Breast epithelium (tissue), 4 donors: ENCODE measurements around the gene SLC26A2. TPM values are rescaled to one million over a fixed set of nuclear protein-coding genes. Genes with fewer than 3 reads are reported as not detected.

Source experiments
- DNase-seq, 2 donors: peaks; one replicate each; pipeline ENCODE4 v3.0.0-alpha.2; 2019; ENCODE audit warnings: low spot score in 2 of 2
- H3K27ac ChIP-seq, 2 donors: fragments of 200-600 bp; sonication (generic) in 1 of 2; one replicate each; pipeline ENCODE4 v1.5.1; 2016 to 2019; ENCODE audit warnings: mild to moderate bottlenecking in 1 of 2
- H3K27me3 ChIP-seq, 2 donors: fragments of 200-600 bp; sonication (generic) in 1 of 2; one replicate each; pipeline versions ENCODE4 v1.5.1 to v1.6.0; 2017 to 2019; ENCODE audit warnings: control low read depth in 1 of 2, mild to moderate bottlenecking in 1 of 2
- H3K36me3 ChIP-seq: fragments of 200-600 bp; one replicate; pipeline ENCODE4 v1.5.1; 2019
- H3K4me1 ChIP-seq, 2 donors: fragments of 200-600 bp; sonication (generic); one replicate each; pipeline ENCODE4 v1.5.1; 2016 to 2019; ENCODE audit warnings: control low read depth in 1 of 2
- H3K4me3 ChIP-seq, 3 donors: fragments of 200-600 bp; sonication (generic); 1 replicate in 2 of 3; 2 replicates in 1 of 3; pipeline ENCODE4 v1.5.1; 2016 to 2019; ENCODE audit warnings: mild to moderate bottlenecking in 3 of 3, moderate library complexity in 2 of 3
- H3K9me3 ChIP-seq, 2 donors: fragments of 200-600 bp; sonication (generic) in 1 of 2; one replicate each; pipeline ENCODE4 v1.5.1; 2016 to 2019; ENCODE audit warnings: control low read depth in 1 of 2
- POLR2A ChIP-seq: fragments of 450-650 bp; IDR thresholded peaks from one replicate; pipeline ENCODE4 v1.6.1; 2016; ENCODE audit warnings: antibody characterized with exemption, mild to moderate bottlenecking, moderate library complexity
- POLR2AphosphoS5 ChIP-seq, 3 donors: sonication (generic); formaldehyde crosslinking; IDR thresholded peaks; one replicate each; pipeline ENCODE4 v1.6.1; 2017; ENCODE audit warnings: antibody characterized with exemption in 3 of 3
- intact Hi-C: fragments of 100-400 bp; cut with DNase I; formaldehyde crosslinking; loops from one replicate; pipeline ENCODE4 v1.15.1; 2023; ENCODE audit warnings: low total_unique reads
- total RNA-seq, 3 donors: library from RNA; depleted of rRNA; stranded (reverse); fragments of >200 nt; gene quantifications; one replicate each; pipeline ENCODE4 v1.1.0, GENCODE V29; 2016
- TF ChIP-seq, protein P1 (sequence below), 3 donors: fragments of 450-650 bp; IDR thresholded peaks; one replicate each; pipeline ENCODE4 v1.5.1; 2016 to 2017; ENCODE audit warnings: antibody characterized with exemption in 3 of 3, mild to moderate bottlenecking in 3 of 3, moderate library complexity in 3 of 3

SLC26A2 gene
- total RNA-seq, 3 donors from 2014 or later: 10.6 to 103 (median 30.2) TPM

DNA sequence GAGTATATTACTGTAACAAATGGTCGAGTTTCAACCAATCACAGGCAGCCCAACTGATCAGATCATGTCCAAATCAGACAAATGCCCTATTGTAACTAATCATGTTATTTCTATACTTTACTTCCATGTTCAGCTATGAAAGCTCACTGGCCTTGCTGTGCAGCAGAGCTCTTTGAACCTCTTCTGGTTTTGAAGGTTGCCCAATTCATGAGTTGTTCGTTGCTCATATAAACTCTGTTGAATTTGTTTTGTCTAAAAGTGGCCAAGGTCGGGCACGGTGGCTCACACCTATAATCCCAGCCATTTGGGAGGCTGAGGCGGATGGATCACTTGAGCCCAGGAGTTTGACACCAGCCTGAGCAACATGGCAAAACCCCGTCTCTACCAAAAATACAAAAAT is 37.6 kb upstream of the SLC26A2 start:
- intact Hi-C loops: no loop called here

DNA sequence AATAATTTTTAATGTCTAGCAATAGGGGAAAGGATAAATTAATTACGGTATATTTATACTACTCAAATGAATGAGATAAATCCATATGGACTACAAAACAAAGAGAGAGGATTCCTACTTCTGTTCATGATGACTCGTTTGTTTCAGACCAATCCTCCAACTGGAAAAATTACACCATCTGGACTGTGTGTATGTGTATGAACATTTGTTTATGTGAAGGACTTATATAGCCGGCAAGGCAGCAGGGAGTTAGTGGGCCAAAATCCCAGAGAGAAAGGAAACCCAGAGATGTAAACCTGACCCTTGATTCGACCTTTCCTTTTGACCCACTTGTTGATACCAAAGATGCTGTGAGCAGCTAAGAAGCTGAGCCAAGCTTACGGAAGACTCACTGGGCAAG is 36.1 kb upstream of the SLC26A2 start:
- TF ChIP-seq POLR2A (no peak), POLR2AphosphoS5 (IDR thresholded peaks at IDR 0.05) (no peak)
- TF ChIP-seq, protein P1, sequence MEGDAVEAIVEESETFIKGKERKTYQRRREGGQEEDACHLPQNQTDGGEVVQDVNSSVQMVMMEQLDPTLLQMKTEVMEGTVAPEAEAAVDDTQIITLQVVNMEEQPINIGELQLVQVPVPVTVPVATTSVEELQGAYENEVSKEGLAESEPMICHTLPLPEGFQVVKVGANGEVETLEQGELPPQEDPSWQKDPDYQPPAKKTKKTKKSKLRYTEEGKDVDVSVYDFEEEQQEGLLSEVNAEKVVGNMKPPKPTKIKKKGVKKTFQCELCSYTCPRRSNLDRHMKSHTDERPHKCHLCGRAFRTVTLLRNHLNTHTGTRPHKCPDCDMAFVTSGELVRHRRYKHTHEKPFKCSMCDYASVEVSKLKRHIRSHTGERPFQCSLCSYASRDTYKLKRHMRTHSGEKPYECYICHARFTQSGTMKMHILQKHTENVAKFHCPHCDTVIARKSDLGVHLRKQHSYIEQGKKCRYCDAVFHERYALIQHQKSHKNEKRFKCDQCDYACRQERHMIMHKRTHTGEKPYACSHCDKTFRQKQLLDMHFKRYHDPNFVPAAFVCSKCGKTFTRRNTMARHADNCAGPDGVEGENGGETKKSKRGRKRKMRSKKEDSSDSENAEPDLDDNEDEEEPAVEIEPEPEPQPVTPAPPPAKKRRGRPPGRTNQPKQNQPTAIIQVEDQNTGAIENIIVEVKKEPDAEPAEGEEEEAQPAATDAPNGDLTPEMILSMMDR (IDR thresholded peaks at IDR 0.05): no peak
- Histone ChIP-seq H3K27me3 (no peaks in the 10 kb centered on the region), H3K9me3 (no peaks in the 10 kb centered on the region), H3K36me3 (no peaks in the 10 kb centered on the region), H3K4me3 (no peak overlapping the region), H3K4me1 (no peaks in the 10 kb centered on the region), H3K27ac (no peak overlapping the region)
- intact Hi-C loops: no loop called here
- DNase-seq: no peak

More for the DNA sequence above, 37.6 kb upstream of the SLC26A2 start:
- Histone ChIP-seq H3K27me3 (no peaks in the 10 kb centered on the region), H3K9me3 (no peaks in the 10 kb centered on the region), H3K4me3 (no peak overlapping the region), H3K36me3 (no peaks in the 10 kb centered on the region), H3K4me1 (no peaks in the 10 kb centered on the region), H3K27ac (no peak overlapping the region)
- TF ChIP-seq POLR2A (no peak), POLR2AphosphoS5 (IDR thresholded peaks at IDR 0.05) (no peak)
- TF ChIP-seq, protein P1 (IDR thresholded peaks at IDR 0.05): no peak
- no peak for DNase-seq

DNA sequence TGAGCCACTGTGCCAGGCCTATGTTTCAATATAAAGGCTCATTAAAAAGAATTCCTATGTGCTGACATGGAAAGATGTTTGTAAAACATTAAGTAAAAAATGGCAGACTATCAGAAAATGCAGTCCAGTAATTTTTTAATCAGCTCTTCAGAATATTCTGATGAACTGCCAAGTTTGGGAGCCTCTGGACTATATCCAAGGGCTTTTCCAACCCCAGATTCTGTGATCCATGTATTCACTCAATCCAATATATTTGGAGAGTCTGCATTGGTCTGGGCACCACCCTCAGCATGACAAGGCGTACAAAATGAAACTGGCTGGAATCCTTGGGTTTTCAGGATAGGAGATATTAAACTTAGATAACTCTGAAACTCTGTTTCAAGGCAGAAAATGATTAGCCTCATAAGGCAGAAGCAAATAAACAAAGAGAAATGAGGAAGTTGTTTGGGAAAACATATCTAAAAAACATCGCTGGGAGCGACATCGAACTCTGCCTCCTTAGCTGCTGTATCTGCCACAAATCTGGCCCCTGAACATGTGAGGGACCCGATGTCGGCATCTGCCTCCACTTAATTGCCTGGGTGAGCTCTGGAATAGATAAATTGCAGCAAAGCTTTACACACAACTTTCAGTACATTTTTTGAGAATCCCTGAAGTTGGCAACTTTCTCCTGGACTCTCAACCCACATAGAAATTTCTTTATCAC is 30.4 kb upstream of the SLC26A2 start:
- TF ChIP-seq, protein P1 (IDR thresholded peaks at IDR 0.05): no peak
- TF ChIP-seq POLR2A (no peak), POLR2AphosphoS5 (IDR thresholded peaks at IDR 0.05) (no peak)
- H3K4me3 ChIP-seq: peak overlapping the region; percentile 20 to 37 (median 29)
- H3K9me3 ChIP-seq: no peaks in the 10 kb centered on the region
- H3K4me1 ChIP-seq: no peaks in the 10 kb centered on the region
- no peaks in the 10 kb centered on the region for H3K27me3 ChIP-seq
- no peak for DNase-seq
- intact Hi-C loops: no loop called here
- H3K36me3 ChIP-seq: no peaks in the 10 kb centered on the region
- peak overlapping the region in 1 of 2 donors; percentile 66 for H3K27ac ChIP-seq

DNA sequence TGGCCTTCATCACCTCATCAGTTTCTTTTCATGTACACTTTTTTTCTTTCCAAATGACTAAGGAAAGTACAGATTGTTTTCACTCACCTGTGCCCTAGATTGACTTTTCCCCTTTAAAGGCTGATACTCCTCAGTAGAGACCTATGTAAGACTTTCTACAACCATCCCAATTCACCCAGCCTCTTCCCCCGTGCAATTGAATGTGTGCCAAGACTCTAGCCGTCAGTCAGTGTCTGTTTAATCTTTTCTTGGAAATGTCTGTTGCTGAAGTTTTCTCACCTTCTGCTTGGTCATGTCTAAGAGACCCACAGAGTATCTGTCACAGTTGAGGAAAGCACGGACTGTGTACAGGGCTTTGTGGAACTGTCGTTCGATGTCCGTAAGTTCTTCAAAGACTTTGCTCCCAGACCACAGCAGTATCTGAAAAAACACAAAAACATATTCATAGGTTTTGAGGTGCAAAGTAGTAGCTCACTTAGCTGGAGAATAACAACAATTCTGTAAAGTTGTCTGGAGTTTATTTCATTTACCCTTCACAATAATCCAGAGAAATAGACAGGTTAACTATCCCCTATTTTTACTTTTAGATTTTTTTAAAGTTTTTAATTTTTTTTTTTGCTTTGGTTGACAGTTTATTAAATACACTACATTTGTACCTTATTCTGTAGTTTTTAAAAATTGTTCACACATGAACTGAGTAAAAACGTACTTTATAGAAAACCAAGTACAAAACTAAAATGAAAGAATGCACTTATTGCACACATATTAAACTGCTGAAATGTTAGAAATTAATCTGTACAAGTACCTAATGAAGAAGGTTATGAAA is 29.6 kb upstream of the SLC26A2 start:
- Histone ChIP-seq H3K36me3 (no peaks in the 10 kb centered on the region), H3K27ac (peak overlapping the region in 1 of 2 donors; percentile 66), H3K4me3 (no peak overlapping the region), H3K4me1 (no peaks in the 10 kb centered on the region), H3K27me3 (no peaks in the 10 kb centered on the region), H3K9me3 (no peaks in the 10 kb centered on the region)
- intact Hi-C loops: no loop called here
- DNase-seq: no peak
- TF ChIP-seq, protein P1 (IDR thresholded peaks at IDR 0.05): no peak
- TF ChIP-seq POLR2A: no peak
- no peak for TF ChIP-seq POLR2AphosphoS5 (IDR thresholded peaks at IDR 0.05)

DNA sequence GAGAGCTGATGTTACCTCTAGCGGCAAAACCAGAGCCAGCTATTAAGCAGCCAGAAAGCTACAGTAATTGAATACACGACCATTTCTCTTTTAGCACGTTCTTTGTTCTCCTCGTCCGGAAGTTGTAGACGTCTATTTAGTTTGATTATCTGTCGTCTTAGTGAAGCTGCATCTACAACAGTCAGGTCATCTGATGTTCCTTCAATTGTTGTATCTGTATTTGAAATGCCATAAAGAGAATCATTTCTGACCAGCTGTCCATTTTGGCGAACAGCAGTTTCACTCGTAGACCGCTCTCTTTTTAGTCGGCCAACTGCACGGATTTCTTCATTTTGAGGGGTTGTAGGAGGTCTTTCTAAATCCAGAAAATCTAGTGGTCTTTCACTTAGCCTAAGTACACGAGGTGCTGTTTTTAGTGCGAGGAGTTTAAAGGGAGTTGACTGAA is 28.5 kb upstream of the SLC26A2 start:
- TF ChIP-seq POLR2A (no peak), POLR2AphosphoS5 (IDR thresholded peaks at IDR 0.05) (no peak)
- TF ChIP-seq, protein P1 (IDR thresholded peaks at IDR 0.05): no peak
- Histone ChIP-seq H3K27ac (no peak overlapping the region), H3K9me3 (no peaks in the 10 kb centered on the region), H3K4me3 (no peak overlapping the region), H3K36me3 (no peaks in the 10 kb centered on the region), H3K4me1 (no peaks in the 10 kb centered on the region), H3K27me3 (no peaks in the 10 kb centered on the region)
- DNase-seq: no peak
- intact Hi-C loops: no loop called here
